ENCODE data around the gene APBA2. TPM values are rescaled to one million over a fixed set of nuclear protein-coding genes. Genes with fewer than 3 reads are reported as not detected.
"Not testable (repeated sequence)": the region's sequence is repeated elsewhere in the genome, so short reads cannot be mapped to it uniquely, and the experiment has no call there.

The APBA2 gene
- polyA plus RNA-seq, 1 donor (not counting 4 experiments of a cell fraction or from before 2014, with no cell fraction given), result 5.5 TPM

- no peak overlapping the region for H3K4me3 ChIP-seq (ENCODE audit: control insufficient read depth in 2 of 3, extremely low read depth in 1 of 3, insufficient read depth in 2 of 3, low read depth in 1 of 3, low read length in 3 of 3)
- H3K36me3 ChIP-seq (ENCODE audit: control insufficient read depth in 2 of 2, extremely low read depth in 1 of 2, insufficient read depth in 2 of 2, low read length in 2 of 2), result no peaks in the 10 kb centered on the region
- no peaks in the 10 kb centered on the region for H4K20me1 ChIP-seq (ENCODE audit: control insufficient read depth, extremely low read depth, insufficient read depth, low read length)
- H3K4me2 ChIP-seq (ENCODE audit: control insufficient read depth, extremely low read depth, insufficient read depth, low read depth, low read length), result no peak overlapping the region
- DNase-seq (ENCODE audit: low read depth, low spot score), result no peak
- no peaks in the 10 kb centered on the region for H3K79me2 ChIP-seq (ENCODE audit: control insufficient read depth, insufficient read depth, low read length)
- no peak overlapping the region for H3K27ac ChIP-seq (ENCODE audit: control insufficient read depth, insufficient read depth, low read length)
- H2AFZ ChIP-seq (ENCODE audit: control insufficient read depth, low read length), result no peak overlapping the region
- H3K9me3 ChIP-seq (ENCODE audit: control insufficient read depth, low read depth, low read length), result peaks cover 2% of the 10 kb centered on the region
- dilution Hi-C loops (cut with MboI; ENCODE audit: extremely low pct_ligation_motif_present, low sequenced_read_pairs), result no loop called here
- no peaks in the 10 kb centered on the region for H3K4me1 ChIP-seq (ENCODE audit: control insufficient read depth, extremely low read depth, insufficient read depth, low read length)
- TF ChIP-seq CTCF (optimal IDR thresholded peaks at IDR 0.05 in 1 of 3, IDR thresholded peaks at IDR 0.05 in 1 of 3, conservative IDR thresholded peaks at IDR 0.05 in 1 of 3; ENCODE audit: extremely low read depth in 1 of 3, insufficient read depth in 2 of 3, low read length in 3 of 3) (no peak), EZH2 (IDR thresholded peaks at IDR 0.05; ENCODE audit: low read length) (no peak)
- no peaks in the 10 kb centered on the region for H3K27me3 ChIP-seq (ENCODE audit: control insufficient read depth, extremely low read depth, insufficient read depth, low read length)
- H3K9me1 ChIP-seq (ENCODE audit: control insufficient read depth, extremely low read depth, insufficient read depth, low read length), result no peaks in the 10 kb centered on the region
- FAIRE-seq, result no peak
- H3K9ac ChIP-seq (ENCODE audit: control insufficient read depth, extremely low read depth, insufficient read depth, low read length), result no peak overlapping the region
Observed at GRCh38 chr15:29159771-29160455, 274.1 kb downstream of the APBA2 start.

GRCh38 chr15:29162411-29162810 is 276.6 kb downstream of the APBA2 start:
- no peak overlapping the region for H3K27ac ChIP-seq (ENCODE audit: control insufficient read depth, insufficient read depth, low read length)
- DNase-seq (ENCODE audit: low read depth, low spot score), result no peak
- H3K9me3 ChIP-seq (ENCODE audit: control insufficient read depth, low read depth, low read length), result peaks cover 2% of the 10 kb centered on the region
- H3K79me2 ChIP-seq (ENCODE audit: control insufficient read depth, insufficient read depth, low read length), result no peaks in the 10 kb centered on the region
- no peaks in the 10 kb centered on the region for H4K20me1 ChIP-seq (ENCODE audit: control insufficient read depth, extremely low read depth, insufficient read depth, low read length)
- H3K9ac ChIP-seq (ENCODE audit: control insufficient read depth, extremely low read depth, insufficient read depth, low read length), result no peak overlapping the region
- no peak overlapping the region for H3K4me3 ChIP-seq (ENCODE audit: control insufficient read depth in 2 of 3, extremely low read depth in 1 of 3, insufficient read depth in 2 of 3, low read depth in 1 of 3, low read length in 3 of 3)
- H2AFZ ChIP-seq (ENCODE audit: control insufficient read depth, low read length), result no peak overlapping the region
- TF ChIP-seq EZH2 (IDR thresholded peaks at IDR 0.05; ENCODE audit: low read length), result no peak
- TF ChIP-seq CTCF (optimal IDR thresholded peaks at IDR 0.05 in 1 of 3, IDR thresholded peaks at IDR 0.05 in 1 of 3, conservative IDR thresholded peaks at IDR 0.05 in 1 of 3; ENCODE audit: extremely low read depth in 1 of 3, insufficient read depth in 2 of 3, low read length in 3 of 3), result no peak
- no peak for FAIRE-seq
- no peaks in the 10 kb centered on the region for H3K27me3 ChIP-seq (ENCODE audit: control insufficient read depth, extremely low read depth, insufficient read depth, low read length)
- no peak overlapping the region for H3K4me2 ChIP-seq (ENCODE audit: control insufficient read depth, extremely low read depth, insufficient read depth, low read depth, low read length)
- no peaks in the 10 kb centered on the region for H3K9me1 ChIP-seq (ENCODE audit: control insufficient read depth, extremely low read depth, insufficient read depth, low read length)
- H3K36me3 ChIP-seq (ENCODE audit: control insufficient read depth in 2 of 2, extremely low read depth in 1 of 2, insufficient read depth in 2 of 2, low read length in 2 of 2), result no peaks in the 10 kb centered on the region
- dilution Hi-C loops (cut with MboI; ENCODE audit: extremely low pct_ligation_motif_present, low sequenced_read_pairs), result no loop called here
- H3K4me1 ChIP-seq (ENCODE audit: control insufficient read depth, extremely low read depth, insufficient read depth, low read length), result no peaks in the 10 kb centered on the region

GRCh38 chr15:29167122-29167521 is 281.3 kb downstream of the APBA2 start:
- H3K36me3 ChIP-seq (ENCODE audit: control insufficient read depth in 2 of 2, extremely low read depth in 1 of 2, insufficient read depth in 2 of 2, low read length in 2 of 2); H3K27me3 ChIP-seq (ENCODE audit: control insufficient read depth, extremely low read depth, insufficient read depth, low read length); H3K79me2 ChIP-seq (ENCODE audit: control insufficient read depth, insufficient read depth, low read length); H3K4me2 ChIP-seq (ENCODE audit: control insufficient read depth, extremely low read depth, insufficient read depth, low read depth, low read length); H3K9me1 ChIP-seq (ENCODE audit: control insufficient read depth, extremely low read depth, insufficient read depth, low read length); H2AFZ ChIP-seq (ENCODE audit: control insufficient read depth, low read length); H3K4me1 ChIP-seq (ENCODE audit: control insufficient read depth, extremely low read depth, insufficient read depth, low read length); DNase-seq (ENCODE audit: low read depth, low spot score); H3K4me3 ChIP-seq (ENCODE audit: control insufficient read depth in 2 of 3, extremely low read depth in 1 of 3, insufficient read depth in 2 of 3, low read depth in 1 of 3, low read length in 3 of 3); H4K20me1 ChIP-seq (ENCODE audit: control insufficient read depth, extremely low read depth, insufficient read depth, low read length); FAIRE-seq; H3K9ac ChIP-seq (ENCODE audit: control insufficient read depth, extremely low read depth, insufficient read depth, low read length); H3K9me3 ChIP-seq (ENCODE audit: control insufficient read depth, low read depth, low read length); dilution Hi-C loops (cut with MboI; ENCODE audit: extremely low pct_ligation_motif_present, low sequenced_read_pairs); H3K27ac ChIP-seq (ENCODE audit: control insufficient read depth, insufficient read depth, low read length): not testable (repeated sequence)
